ENCODE data around the gene NDUFB8. TPM values are rescaled to one million over a fixed set of nuclear protein-coding genes. Genes with fewer than 3 reads are reported as not detected.

The NDUFB8 gene
- total RNA-seq, 2 experiments from 2014 or later: 365 to 384 TPM

- no peak overlapping the region for H3K4me3 Mint-ChIP-seq
- ChIA-PET CTCF (interaction anchor here (2.6 to 10.4 kb wide), 2 partner anchors 19 to 29 kb away, joined by 9 to 185 read pairs; no protein-coding TSS in a partner anchor), POLR2A (no interaction called here)
- H3K9me3 Mint-ChIP-seq: no peaks in the 10 kb centered on the region
- DNase-seq (no peak), ATAC-seq (no peak)
- no peak overlapping the region for H3K27ac Mint-ChIP-seq
- TF ChIP-seq CTCF (IDR thresholded peaks at IDR 0.05): no peak
- H3K4me1 Mint-ChIP-seq (ENCODE audit: low read depth): no peaks in the 10 kb centered on the region
- intact Hi-C loops (cut with micrococcal nuclease): no loop called here
- H3K36me3 Mint-ChIP-seq (ENCODE audit: low read depth): peaks cover 33% of the 10 kb centered on the region
- no peaks in the 10 kb centered on the region for H3K27me3 Mint-ChIP-seq
Measured at GRCh38 chr10:100489396-100489795, 40.3 kb downstream of the NDUFB8 start.

GRCh38 chr10:100487529-100487928 is 42.1 kb downstream of the NDUFB8 start:
- Mint-ChIP-seq H3K9me3 (no peaks in the 10 kb centered on the region), H3K4me1 (ENCODE audit: low read depth) (peaks cover 4% of the 10 kb centered on the region), H3K27ac (no peak overlapping the region), H3K36me3 (ENCODE audit: low read depth) (peaks cover 22% of the 10 kb centered on the region), H3K4me3 (no peak overlapping the region), H3K27me3 (no peaks in the 10 kb centered on the region)
- intact Hi-C loops (cut with micrococcal nuclease): loop anchor here (2.0 kb wide), 1 partner anchor 19 kb away; no protein-coding TSS in a partner anchor
- no peak for DNase-seq
- ChIA-PET CTCF (interaction anchor here (1.6 to 10.4 kb wide), 4 partner anchors 10 to 31 kb away, joined by 4 to 185 read pairs (median 7); no protein-coding TSS in a partner anchor), POLR2A (interaction anchor here (1.2 to 1.7 kb wide), 3 partner anchors 8 to 114 kb away, joined by 3 to 4 read pairs (median 3); no protein-coding TSS in a partner anchor)
- ATAC-seq: no peak
- TF ChIP-seq CTCF (IDR thresholded peaks at IDR 0.05): no peak

DNA sequence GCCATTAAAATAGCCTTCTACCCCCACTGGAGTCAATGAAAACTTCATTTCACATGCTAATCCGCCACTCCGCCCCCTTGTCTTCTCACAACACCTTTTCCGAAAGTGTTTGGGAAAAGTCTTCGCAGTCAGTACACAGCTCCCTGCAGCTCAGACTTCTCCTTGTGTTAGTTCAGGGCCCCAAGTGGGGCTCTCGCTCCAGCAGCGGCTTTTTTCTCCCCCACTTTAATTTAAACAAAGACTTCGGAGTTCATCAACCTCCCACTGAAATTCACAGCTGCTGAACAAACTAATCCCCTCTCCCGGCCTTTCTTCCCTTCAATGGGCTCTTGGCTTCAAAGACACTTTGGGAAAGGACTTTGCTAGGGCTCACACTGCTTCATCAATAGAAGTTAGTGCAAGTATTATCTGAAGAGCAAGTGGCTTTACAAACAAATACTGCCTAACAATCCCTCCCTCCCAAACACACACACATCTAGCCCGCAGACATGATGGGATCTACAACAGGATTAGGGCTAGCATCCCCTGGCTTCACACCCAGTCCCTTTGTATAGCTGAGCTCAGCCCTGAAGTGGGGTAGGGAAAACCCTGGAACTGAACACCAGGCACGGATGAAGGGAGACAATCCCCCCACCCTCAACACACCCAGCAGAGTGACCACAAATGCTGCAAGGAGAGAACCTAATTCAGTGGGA is 43.7 kb downstream of the NDUFB8 start:
- intact Hi-C loops (cut with micrococcal nuclease): loop anchor here (2.0 kb wide), 1 partner anchor 21 kb away; no protein-coding TSS in a partner anchor
- no peak for TF ChIP-seq CTCF (IDR thresholded peaks at IDR 0.05)
- ATAC-seq: no peak
- no peaks in the 10 kb centered on the region for H3K9me3 Mint-ChIP-seq
- no peak overlapping the region for H3K27ac Mint-ChIP-seq
- H3K4me1 Mint-ChIP-seq (ENCODE audit: low read depth): peaks cover 10% of the 10 kb centered on the region
- no peak for DNase-seq
- H3K27me3 Mint-ChIP-seq: peaks cover 3% of the 10 kb centered on the region
- CTCF ChIA-PET: interaction anchor here (0.6 to 10.4 kb wide), 4 partner anchors 22 to 130 kb away, joined by 3 to 185 read pairs (median 78); partner anchors contain the start of gene SEC31B
- POLR2A ChIA-PET: interaction anchor here (0.9 to 1.7 kb wide), 2 partner anchors 9 to 10 kb away, joined by 4 read pairs; no protein-coding TSS in a partner anchor
- no peak overlapping the region for H3K4me3 Mint-ChIP-seq
- peaks cover 16% of the 10 kb centered on the region for H3K36me3 Mint-ChIP-seq (ENCODE audit: low read depth)

- TF ChIP-seq CTCF (IDR thresholded peaks at IDR 0.05): no peak
- ChIA-PET CTCF (interaction anchor here (0.6 to 10.4 kb wide), 4 partner anchors 23 to 130 kb away, joined by 3 to 185 read pairs (median 78); partner anchors contain the start of gene SEC31B), POLR2A (interaction anchor here (0.9 kb wide), 1 partner anchor 10 kb away, joined by 4 read pairs; no protein-coding TSS in a partner anchor)
- H3K27me3 Mint-ChIP-seq: peaks cover 5% of the 10 kb centered on the region
- H3K36me3 Mint-ChIP-seq (ENCODE audit: low read depth): peaks cover 16% of the 10 kb centered on the region
- H3K27ac Mint-ChIP-seq: no peak overlapping the region
- DNase-seq (no peak), ATAC-seq (no peak)
- intact Hi-C loops (cut with micrococcal nuclease): no loop called here
- peaks cover 10% of the 10 kb centered on the region for H3K4me1 Mint-ChIP-seq (ENCODE audit: low read depth)
- no peak overlapping the region for H3K4me3 Mint-ChIP-seq
- H3K9me3 Mint-ChIP-seq: no peaks in the 10 kb centered on the region
Measured at GRCh38 chr10:100485366-100485765, 44.3 kb downstream of the NDUFB8 start.

Data from activated CD8-positive, alpha-beta T cell treated with anti-CD3 and anti-CD28 coated beads for 36 hours (primary cell).